Neural crest cell (in vitro differentiated cells): Measurements from ENCODE around the gene INSC. TPM values are rescaled to one million over a fixed set of nuclear protein-coding genes. Genes with fewer than 3 reads are reported as not detected.

ENCODE experiments used
- DNase-seq: peaks from one replicate; pipeline ENCODE4 v3.0.0; 2021; ENCODE audit warnings: low read depth, mixed read lengths, low spot score
- H3K27ac Mint-ChIP-seq: one replicate; pipeline ENCODE4 v1.8.0; 2021; ENCODE audit warnings: mild to moderate bottlenecking, mixed read lengths; ENCODE audit not compliant: unreplicated experiment
- H3K27me3 Mint-ChIP-seq: 2 replicates; pipeline ENCODE4 v1.8.0; 2021; ENCODE audit warnings: low read depth, mild to moderate bottlenecking, mixed read lengths
- H3K36me3 Mint-ChIP-seq: 2 replicates; pipeline ENCODE4 v1.8.0; 2021; ENCODE audit warnings: low read depth, mild to moderate bottlenecking, mixed read lengths
- H3K4me1 Mint-ChIP-seq: 2 replicates; pipeline ENCODE4 v1.8.0; 2021; ENCODE audit warnings: mixed read lengths
- H3K4me3 Mint-ChIP-seq: one replicate; pipeline ENCODE4 v1.8.0; 2021; ENCODE audit warnings: mild to moderate bottlenecking, mixed read lengths
- H3K9me3 Mint-ChIP-seq: 2 replicates; pipeline ENCODE4 v1.8.0; 2021; ENCODE audit warnings: mixed read lengths
- CTCF ChIP-seq: fragments of 200-600 bp; sonication (generic); conservative IDR thresholded peaks from 2 replicates; pipeline ENCODE4 v1.5.0; 2021; ENCODE audit warnings: antibody characterized with exemption, mild to moderate bottlenecking
- total RNA-seq: library from RNA; stranded (reverse); gene quantifications from 2 replicates; pipeline ENCODE4 v1.2.1, GENCODE V29; 2021

INSC gene
- total RNA-seq, 1 donor from 2014 or later = 2.6 TPM

GRCh38 chr11:15144347-15144746 lies 29.6 kb downstream of the INSC start:
- Mint-ChIP-seq H3K27ac (no peak overlapping the region), H3K36me3 (peaks cover 1% of the 10 kb centered on the region), H3K4me1 (peaks cover 26% of the 10 kb centered on the region), H3K4me3 (no peak overlapping the region), H3K27me3 (no peaks in the 10 kb centered on the region), H3K9me3 (no peaks in the 10 kb centered on the region)
- no peak for TF ChIP-seq CTCF
- DNase-seq = no peak

GRCh38 chr11:15145151-15145550 lies 30.4 kb downstream of the INSC start:
- DNase-seq = no peak
- Mint-ChIP-seq H3K27ac (no peak overlapping the region), H3K4me3 (no peak overlapping the region), H3K36me3 (peaks cover 3% of the 10 kb centered on the region), H3K27me3 (no peaks in the 10 kb centered on the region), H3K9me3 (no peaks in the 10 kb centered on the region), H3K4me1 (peaks cover 26% of the 10 kb centered on the region)
- no peak for TF ChIP-seq CTCF

GRCh38 chr11:15145615-15146014 lies 30.9 kb downstream of the INSC start:
- H3K9me3 Mint-ChIP-seq = no peaks in the 10 kb centered on the region
- H3K36me3 Mint-ChIP-seq = peaks cover 3% of the 10 kb centered on the region
- no peak overlapping the region for H3K27ac Mint-ChIP-seq
- no peaks in the 10 kb centered on the region for H3K27me3 Mint-ChIP-seq
- no peak for DNase-seq
- no peak overlapping the region for H3K4me3 Mint-ChIP-seq
- peaks cover 26% of the 10 kb centered on the region for H3K4me1 Mint-ChIP-seq
- no peak for TF ChIP-seq CTCF

GRCh38 chr11:15146271-15147003 lies 31.7 kb downstream of the INSC start:
- no peak for DNase-seq
- Mint-ChIP-seq H3K27me3 (no peaks in the 10 kb centered on the region), H3K4me3 (no peak overlapping the region), H3K27ac (no peak overlapping the region), H3K4me1 (peaks cover 26% of the 10 kb centered on the region), H3K9me3 (no peaks in the 10 kb centered on the region), H3K36me3 (peaks cover 3% of the 10 kb centered on the region)
- TF ChIP-seq CTCF = no peak

GRCh38 chr11:15148169-15148568 lies 33.4 kb downstream of the INSC start:
- H3K4me3 Mint-ChIP-seq = no peak overlapping the region
- peaks cover 27% of the 10 kb centered on the region for H3K4me1 Mint-ChIP-seq
- no peak overlapping the region for H3K27ac Mint-ChIP-seq
- no peak for TF ChIP-seq CTCF
- no peak for DNase-seq
- peaks cover 3% of the 10 kb centered on the region for H3K36me3 Mint-ChIP-seq
- H3K9me3 Mint-ChIP-seq = no peaks in the 10 kb centered on the region
- H3K27me3 Mint-ChIP-seq = no peaks in the 10 kb centered on the region
